HG03280 (cell line): ENCODE measurements around the gene YIPF5.

Experiments
- ATAC-seq: cut with Tn5 transposase; IDR thresholded peaks from one replicate; pipeline ENCODE4 v1.9.1; 2021; ENCODE audit warnings: mild to moderate bottlenecking, moderate library complexity; ENCODE audit not compliant: unreplicated experiment

The YIPF5 gene

DNA sequence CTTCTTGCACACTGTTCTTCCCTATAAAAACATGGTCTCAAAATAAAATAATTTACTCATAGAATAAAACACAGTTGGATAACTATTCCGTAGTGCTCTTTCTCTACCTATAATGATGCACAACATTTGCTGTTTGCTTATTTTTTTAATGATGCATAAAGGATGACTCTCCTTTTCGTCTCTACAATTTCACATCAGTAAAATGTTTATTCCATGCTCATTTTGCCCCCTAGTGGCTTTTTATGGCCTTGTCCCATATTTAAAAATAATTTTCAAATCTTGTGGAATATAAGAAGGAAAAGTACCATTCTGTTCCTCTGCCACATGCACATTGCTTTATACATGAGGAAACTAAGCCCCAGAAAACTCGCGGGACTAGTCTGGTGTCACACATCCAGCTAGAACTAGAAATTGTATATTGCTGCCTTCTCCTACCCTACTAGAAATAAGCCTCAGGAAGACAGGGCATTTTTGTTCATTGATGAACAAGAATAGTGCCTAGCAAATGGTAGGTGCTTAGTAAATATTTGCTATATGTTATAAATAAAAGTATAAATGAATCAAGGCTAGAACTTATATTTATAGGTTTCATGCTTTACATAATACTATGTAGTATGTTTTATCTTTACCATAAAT, 12.9 kb upstream of the YIPF5 start:
- ATAC-seq = no peak

DNA sequence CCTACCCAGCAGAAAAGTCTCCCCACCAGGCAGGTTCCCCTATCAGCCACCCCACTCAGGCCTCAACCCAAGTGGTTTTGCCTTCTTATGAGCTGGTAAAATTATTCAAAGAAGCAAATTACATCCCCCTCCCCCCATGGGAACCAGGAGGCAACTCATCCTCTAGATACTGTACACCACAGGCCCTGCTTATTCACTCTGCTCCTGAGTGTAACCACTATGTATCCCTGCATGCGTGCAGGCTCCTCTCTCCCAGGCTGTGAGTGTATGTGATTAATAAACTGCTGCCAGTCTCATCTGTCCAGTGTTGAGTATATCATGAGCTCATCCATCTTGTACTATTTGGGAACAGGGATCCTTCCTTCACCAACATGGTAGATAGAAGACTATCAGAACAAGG, 8.8 kb upstream of the YIPF5 start:
- no peak for ATAC-seq

DNA sequence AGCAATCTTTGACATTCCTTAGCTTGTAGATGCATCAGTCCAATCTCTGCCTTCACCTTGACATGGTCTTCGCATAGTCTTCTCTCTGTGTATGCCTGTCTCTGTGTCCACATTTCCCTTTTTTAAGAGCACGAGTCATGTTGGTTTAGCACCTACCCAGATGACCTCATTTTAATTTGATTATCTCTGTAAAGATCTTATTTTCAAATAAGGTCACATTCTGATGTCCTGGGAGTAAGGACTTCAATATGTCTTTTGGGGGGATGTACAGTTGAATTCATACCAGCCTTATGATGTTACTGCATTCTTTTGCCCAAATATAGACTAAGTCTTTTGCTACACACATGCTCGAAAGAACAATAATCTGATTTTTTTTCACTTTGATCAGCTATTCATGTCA, 7.1 kb upstream of the YIPF5 start:
- no peak for ATAC-seq

DNA sequence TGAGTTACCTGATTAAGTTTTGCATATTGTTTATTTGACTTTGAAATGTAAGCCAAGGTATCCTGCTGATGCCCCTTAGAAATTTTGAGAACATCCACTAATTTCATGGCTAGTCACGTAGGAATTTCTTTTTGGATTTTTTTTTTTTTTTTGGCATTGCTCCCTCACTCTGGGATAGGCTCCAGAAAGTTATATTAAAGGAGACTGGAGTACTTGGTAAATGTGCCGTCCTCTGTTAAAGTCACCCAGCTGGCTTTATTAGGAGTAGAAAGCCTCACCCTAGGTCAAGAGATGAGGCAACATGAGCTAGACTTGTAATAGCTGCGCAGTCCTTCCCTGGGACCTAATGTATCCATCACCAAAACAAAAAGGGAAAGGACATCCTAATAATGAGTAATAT, 3.3 kb upstream of the YIPF5 start:
- ATAC-seq = no peak

DNA sequence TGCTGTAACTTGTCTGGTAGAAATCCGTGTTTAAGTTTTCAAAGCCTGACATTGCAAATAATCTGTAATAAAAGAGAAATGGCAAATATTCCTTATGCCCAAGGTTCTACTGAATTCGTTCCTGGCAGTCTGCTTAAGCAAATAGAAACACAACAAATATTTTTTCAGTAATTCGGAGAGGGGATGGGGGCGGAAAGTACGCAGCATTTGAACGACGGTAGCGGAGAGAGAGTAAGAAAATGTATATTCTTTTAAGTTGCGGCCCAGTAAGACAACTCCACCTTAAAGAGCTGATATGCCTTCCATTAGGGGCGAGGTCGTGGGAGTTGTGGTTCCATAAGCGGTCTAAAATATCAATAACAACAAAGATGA, 569 bp downstream of the YIPF5 start:
- ATAC-seq = peak; percentile 1

DNA sequence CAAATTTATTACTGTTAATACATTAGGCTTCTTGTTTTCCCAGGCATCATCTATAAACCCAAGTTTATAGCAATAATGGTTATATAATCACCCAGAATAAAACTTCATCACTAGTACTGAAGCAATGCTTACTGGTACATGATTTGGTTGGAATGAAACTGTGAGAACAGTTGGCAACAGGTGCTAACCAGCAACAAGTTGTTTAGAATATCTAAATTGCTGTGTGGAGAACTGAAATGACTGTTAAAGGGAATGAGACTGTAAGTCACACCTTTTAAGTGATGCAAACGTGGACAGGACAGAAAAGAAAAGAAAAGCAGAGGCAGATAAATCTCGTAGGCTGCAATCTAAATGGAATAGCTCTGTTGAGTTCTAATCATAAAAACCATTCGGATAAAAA, 2.5 kb downstream of the YIPF5 start:
- ATAC-seq = no peak

DNA sequence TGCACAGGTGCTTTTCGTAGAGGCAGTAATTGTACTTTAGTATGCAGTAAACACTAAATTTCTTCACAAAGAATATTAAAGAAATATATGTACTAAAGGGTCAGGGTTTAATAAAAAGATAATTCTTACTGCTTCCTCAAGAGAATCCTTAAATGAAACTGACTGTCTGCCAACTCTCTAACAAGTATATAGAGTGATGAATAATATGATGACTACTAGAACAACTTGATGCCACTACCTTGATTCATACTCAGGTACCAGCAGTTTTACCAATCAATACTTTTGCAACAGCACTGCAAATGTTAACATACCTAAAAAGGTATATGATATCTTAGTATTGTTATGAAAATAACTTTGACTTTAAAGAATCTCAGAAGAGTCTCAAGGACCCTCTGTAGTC, 3.8 kb downstream of the YIPF5 start:
- no peak for ATAC-seq

DNA sequence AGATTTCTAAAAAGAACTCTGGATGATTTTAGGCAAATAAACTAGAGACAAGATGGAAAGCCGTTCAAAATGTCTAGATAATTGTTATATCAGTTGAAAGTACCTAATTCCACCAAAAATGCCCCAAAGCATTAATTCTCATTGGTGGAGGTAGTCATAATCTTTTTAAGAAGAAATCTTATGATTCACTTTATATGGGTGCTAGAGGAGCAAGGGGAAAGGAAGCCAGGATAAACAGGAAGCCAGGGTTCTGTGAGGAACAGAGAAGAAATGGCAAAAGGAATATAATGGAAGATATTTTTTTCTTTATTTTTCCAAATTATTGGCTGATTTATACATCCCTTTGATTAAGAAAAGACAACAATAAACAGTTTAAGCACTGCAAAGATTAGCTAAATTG, 7.8 kb downstream of the YIPF5 start:
- no peak for ATAC-seq

DNA sequence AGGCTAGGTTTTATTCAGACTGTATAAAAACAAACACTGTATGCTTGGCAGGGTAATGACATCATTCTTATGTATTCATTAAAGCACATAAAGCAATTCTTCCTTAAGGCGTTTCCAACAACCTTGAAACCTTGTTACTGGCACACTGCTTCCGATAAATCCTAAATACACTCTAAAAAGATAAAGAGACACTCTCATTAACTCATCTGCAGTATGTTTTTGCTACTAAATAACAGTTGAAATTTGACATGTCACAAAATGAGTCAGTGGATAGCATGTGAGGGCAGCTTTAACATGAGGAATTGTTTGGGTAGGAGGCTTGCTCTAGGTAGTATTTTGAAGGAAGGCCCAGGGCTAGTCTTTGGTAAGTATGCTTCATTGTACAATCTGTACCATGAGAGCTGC, 13.7 kb downstream of the YIPF5 start:
- no peak for ATAC-seq

DNA sequence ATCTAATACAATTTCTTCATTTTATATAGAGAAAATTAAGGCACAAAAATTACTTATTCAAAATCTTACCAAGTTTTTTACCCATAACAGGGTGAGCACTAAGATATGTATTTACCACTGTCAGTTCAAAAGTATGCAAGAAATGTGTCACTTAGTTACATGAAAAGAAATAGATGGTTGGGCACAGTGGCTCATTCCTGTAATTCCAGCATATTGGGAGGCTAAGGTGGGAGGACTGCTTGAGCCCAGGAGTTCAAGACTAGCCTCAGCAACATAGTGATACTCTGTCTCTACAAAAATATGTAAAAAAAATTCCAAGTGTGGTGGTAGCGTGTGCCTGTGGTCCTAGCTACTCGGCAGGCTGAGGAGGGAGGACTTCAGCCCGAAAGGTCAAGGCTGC, 19.4 kb downstream of the YIPF5 start:
- no peak for ATAC-seq

DNA sequence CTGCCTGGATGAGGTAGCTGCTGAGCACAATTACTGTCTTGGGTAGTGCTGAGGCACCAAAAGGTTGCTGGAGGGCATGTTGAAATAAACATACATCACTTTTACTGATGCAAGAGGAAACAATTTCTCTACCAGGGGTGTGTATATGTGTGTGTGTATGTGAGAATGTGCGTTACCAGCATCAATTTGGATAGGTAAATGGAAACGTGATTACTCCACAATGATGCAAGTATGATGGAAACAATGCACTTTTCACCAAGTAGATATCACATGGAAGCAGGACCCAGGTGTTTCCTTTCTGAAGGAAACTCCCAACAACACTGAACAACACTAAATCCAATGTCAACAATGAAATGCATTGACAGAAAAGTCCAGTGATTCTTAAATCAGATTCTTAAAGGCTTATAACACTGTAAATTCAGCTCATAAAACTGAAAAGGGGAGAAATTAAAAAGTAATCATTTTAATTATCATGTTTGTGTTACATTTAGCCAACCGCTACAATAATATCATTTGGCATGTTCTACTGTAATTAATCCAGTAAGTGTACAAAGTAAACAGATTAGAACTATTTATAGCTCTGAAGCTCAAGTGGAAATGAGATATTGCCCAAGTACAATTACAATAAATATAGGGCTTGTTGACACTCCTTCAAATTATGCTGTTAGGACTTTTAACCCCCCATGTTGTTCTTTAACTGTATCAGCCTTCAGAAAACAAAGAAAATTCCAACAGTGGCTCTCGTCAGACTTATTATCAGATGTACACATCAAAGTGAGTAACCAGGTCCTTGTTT, 25.3 kb downstream of the YIPF5 start:
- ATAC-seq = no peak

DNA sequence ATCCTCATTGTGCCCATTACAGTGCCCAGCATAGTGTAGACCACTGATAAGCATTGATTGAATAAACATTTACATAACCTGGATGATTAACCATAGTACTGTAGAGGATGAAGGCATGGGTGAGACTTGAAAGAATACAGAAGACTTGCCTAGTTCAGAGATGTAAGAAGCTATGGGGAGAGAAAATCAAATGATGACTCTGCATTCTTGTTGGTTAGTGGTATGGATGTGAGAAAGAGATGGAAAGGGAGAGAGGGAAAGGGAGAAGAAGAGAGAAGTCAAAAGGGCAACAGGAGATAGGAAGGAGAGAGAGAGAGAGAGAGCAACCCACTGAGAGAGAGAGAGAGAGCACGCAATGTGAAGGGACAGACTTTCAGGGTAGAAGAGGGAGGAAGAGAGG, 26.8 kb downstream of the YIPF5 start:
- no peak for ATAC-seq

DNA sequence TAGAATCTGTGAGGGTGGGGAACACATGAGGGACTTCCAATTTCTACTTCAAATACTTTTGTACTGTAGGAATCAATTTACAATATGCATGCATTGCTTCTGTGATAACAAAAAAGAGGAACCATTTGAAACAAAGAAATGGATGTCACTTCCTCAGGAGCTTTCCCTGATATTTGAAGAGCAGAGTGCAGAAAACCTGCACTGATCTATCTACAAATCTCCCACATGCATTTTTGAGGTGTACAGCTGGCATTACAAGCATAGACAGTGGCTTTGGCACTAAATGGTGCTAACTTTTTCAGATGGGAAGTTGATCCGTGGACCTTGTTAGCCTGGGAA, 27.7 kb downstream of the YIPF5 start:
- no peak for ATAC-seq

DNA sequence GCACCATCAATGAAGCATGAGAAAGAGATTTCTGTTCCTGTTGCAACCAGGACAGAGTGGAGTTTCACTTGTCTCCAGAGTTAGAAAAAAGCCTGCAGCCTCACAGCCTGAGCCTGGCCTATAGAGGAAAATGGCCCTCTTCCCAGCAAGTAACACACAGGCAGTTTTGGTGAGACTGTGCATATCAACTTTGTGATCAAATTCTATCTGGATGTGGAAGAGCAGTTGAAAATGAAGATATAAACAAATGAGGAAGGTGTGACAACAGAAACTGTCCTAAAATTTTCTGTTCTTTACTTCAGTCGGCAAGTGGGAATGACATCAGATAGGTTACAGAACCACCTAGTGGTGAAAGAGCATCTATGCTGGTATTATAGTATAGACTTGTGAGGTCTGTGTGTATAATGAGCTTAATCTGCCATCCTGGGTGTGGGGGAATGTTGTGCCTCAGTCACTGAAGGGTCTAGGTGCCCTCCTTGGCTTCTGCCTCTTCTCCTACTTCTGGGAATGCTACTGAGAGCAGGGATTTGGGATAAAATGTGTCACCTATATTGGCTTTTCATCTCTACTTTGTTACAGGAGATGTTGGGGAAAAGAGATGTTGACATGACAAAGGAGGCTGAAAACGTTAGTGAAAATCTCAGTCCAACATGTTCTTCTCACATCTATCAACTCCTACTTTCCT, 28.2 kb downstream of the YIPF5 start:
- peak; percentile 94 for ATAC-seq

DNA sequence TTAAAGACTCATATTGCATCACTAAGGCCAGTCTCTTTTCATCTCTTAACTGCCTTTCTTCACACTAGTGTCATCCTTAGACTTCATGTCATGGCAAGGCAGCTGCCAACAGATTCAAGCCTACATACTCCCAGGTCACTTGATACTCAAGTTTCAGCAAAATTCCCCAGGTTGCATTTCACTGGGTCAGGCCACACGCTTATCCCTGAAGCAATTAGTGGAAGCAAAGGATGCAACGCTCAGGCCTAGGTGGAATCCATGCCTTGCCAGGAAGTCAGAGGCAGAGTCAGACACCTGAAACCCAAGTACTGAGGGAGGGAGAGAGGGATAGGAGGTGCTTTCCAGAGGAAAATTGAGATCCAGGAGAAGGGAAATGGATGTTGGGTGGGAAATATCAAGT, 28.9 kb downstream of the YIPF5 start:
- ATAC-seq = no peak

DNA sequence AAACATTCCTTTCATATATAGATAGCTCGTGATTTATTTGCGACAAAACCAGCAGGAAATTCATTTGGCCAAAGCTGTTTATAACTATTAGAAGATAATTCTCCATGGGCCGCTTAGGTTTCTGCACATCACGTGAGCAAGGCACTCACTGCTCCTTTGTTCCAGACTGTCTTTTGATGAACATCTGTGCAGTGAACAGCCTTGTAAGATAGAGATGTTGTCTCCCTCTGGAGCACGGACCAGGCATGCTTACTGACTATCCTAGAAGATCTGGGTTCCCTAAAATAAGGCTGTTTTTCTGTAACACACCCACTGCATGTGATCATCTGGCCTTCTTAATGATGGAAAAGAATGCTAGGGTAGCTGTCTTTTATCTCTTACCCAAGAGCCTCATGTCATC, 30.9 kb downstream of the YIPF5 start:
- ATAC-seq = no peak

DNA sequence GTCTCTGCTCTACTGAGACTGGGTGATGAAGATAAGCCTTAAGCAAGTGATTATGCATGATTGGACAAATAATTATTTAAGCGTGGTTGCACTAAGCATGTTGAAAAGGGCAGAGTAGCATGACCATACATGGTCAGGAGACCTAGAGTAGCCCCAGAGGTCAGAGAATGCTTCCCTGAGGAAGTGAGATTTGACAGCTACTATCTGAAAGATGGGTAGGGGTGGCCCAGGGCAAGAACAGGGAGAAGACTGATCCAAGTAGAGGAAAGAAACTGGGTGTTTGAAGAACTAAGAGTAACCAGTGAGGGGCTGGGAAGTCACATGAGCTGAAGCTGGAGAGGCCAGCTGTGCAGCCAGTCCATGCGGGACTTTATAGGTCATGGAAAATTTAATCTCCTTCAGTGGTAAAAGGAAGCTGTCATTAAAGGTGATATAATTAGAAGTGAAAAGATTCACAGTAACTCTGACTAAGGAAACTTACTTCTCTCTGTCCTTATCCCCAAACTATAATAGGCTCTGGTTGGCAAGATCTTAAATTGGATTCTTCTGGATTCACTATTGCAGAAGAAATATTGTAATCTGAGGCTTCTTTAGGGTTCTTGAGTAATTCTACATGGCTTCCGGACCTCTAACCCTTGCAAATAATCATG, 35.2 kb downstream of the YIPF5 start:
- no peak for ATAC-seq

DNA sequence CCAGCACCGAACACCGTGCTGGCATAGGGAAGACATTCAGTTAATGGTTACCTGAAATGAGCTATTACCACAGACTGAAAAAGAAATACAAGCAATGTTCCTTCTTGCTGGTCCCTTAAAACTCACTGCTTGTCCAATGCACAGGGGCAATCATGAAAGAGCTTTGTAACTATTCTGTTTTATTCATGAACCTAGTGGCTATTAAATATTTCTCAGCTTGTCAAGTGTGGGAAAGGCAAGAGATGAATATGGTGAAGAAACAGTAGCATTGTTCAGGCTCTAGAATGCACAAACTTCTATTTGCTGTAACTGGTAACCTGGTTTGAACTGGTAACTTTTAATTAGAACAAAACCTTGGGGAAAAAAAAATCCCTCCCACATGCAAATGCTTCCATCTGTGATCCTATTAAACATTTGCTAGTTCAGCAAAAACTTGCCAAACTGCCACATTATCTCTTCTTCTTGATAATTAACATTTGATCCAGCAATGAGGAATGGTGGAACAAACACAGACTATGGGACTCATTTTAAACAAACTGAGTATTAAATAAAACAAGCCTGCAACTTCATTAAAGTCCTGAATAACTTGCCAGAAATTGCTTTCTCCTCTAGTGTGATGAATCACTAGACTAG, 36.1 kb downstream of the YIPF5 start:
- ATAC-seq = no peak

DNA sequence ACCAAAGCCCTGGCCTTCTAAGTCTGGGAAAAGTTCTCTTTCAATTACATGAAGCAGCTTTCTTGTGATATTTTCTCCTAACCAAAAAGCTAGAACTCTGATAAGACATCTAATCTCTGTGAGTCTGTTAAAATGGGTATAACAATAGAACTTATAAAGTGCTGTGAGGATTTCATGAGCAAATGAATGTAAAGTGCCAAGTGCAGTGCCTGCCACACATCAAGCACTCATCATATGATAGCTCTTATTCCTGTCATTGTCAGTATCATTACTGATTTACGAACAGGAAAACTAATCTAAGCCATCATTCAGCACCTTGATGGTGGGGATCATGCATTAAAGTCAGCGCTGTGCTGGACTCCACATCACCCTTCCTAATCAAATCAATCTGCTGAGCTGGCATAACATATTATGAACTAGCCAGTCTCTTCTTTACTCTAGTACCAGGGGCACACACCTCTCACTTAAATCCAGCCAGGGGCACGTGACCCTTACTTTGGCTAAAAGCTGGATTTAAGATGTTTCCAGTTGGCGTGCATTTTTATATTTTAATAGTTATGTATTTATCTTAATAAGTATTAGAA, 37.3 kb downstream of the YIPF5 start:
- ATAC-seq = no peak

DNA sequence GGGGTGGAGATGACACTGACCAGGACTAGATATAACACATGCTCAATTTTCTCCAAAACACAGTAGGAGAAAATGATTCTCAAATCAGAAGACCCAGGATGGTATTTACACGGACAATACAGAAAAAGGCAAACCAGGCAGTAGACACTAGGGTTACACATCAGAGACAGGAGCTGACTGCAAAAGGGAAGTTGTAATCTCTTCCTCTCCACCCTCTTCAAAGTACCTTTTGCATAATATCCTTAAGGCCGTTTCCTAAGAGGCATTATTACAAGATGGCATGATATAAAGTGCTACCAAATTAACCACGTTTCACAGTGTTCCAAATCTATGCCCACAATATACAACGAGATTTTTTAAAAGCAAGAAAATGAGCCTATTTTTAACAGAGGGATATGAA, 39.2 kb downstream of the YIPF5 start:
- ATAC-seq = no peak

DNA sequence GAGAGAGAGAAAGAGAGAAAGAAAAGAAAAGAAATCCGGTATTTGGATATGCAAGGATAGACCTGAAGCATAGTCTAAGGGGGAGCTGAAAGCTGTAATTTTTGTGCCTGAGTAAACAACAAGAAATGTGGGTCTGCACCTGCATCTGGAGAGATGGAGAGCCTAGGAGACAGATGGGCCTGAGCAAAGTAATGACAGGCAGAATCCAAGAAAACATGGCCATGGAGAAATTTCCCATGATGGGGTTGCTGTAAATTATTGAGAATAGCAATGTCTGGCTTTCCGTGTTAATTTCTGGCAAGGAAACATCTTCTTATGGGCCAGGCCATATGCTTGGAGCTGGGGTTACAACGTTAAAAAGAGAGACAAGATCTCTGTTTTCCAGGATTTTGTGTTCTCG, 40.2 kb downstream of the YIPF5 start:
- ATAC-seq = no peak
